BLaER1 (cell line): Measurements from ENCODE around the gene DPF3.

Source experiments
- H3K27ac ChIP-seq: shearing (Covaris generic); formaldehyde crosslinking; 2 replicates; pipeline ENCODE4 v1.8.1; 2022
- H3K27me3 ChIP-seq: shearing (Covaris generic); formaldehyde crosslinking; 2 replicates; pipeline ENCODE4 v1.8.1; 2022
- H3K36me3 ChIP-seq: shearing (Covaris generic); formaldehyde crosslinking; 2 replicates; pipeline ENCODE4 v1.8.1; 2022
- H3K4me1 ChIP-seq: shearing (Covaris generic); formaldehyde crosslinking; 2 replicates; pipeline ENCODE4 v1.8.1; 2022
- H3K4me2 ChIP-seq: shearing (Covaris generic); formaldehyde crosslinking; 2 replicates; pipeline ENCODE4 v1.8.1; 2022
- H3K4me3 ChIP-seq: shearing (Covaris generic); formaldehyde crosslinking; 2 replicates; pipeline ENCODE4 v1.8.1; 2022
- H3K9ac ChIP-seq: shearing (Covaris generic); formaldehyde crosslinking; 2 replicates; pipeline ENCODE4 v1.8.1; 2022
- H3K9me3 ChIP-seq: shearing (Covaris generic); formaldehyde crosslinking; 2 replicates; pipeline ENCODE4 v1.8.1; 2022
- H4K20me1 ChIP-seq: shearing (Covaris generic); formaldehyde crosslinking; 2 replicates; pipeline ENCODE4 v1.8.1; 2022
- Cebpa-rat ChIP-seq: shearing (Covaris generic); IDR thresholded peaks from 2 replicates; pipeline ENCODE4 v1.8.1; 2022

Gene DPF3

DNA sequence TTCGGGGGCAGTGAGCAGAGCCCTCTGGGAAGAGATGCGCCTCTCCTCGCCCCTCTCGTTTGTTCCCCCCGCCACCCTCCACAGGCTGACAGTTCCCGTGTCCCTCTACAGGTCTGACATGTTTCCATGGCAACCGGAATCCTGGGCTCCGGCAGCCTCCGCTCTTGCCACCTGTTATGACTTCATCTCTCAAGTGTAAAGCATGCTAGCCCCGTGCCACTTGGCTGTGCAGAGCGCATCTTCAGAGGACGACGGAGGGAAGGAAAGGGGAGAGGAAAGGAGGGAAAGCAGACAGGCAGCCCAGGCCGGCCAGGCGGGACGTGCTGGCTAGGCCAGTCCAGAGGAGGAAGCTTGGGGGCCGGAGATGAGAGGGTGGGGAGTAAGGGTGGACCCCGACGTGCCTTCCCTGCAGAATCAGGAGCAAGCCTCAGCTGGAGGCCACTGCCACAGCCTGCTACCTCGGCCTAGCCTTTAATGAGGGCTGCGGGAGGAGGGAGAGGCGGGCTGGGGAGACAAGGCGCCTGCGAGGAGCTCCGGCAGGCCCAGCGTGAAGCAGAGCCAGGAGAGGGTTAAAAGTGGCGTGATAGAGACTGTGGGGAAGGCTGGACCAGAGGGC is 214.3 kb downstream of the DPF3 start:
- no peak for TF ChIP-seq Cebpa-rat
- H3K9me3 ChIP-seq: peaks cover 12% of the 10 kb centered on the region; the same call in 1 of the 2 replicates
- no peak overlapping the region for H3K27ac ChIP-seq
- no peaks in the 10 kb centered on the region for H3K36me3 ChIP-seq
- H3K4me1 ChIP-seq: no peaks in the 10 kb centered on the region
- no peaks in the 10 kb centered on the region for H3K27me3 ChIP-seq
- H3K9ac ChIP-seq: no peak overlapping the region
- no peaks in the 10 kb centered on the region for H4K20me1 ChIP-seq
- H3K4me2 ChIP-seq: peak overlapping the region; percentile 30
- H3K4me3 ChIP-seq: no peak overlapping the region

- Histone ChIP-seq H3K4me2 (peak overlapping the region; percentile 30), H3K27ac (no peak overlapping the region), H3K9ac (no peak overlapping the region), H3K4me3 (no peak overlapping the region), H3K9me3 (peaks cover 12% of the 10 kb centered on the region; the same call in 1 of the 2 replicates), H3K27me3 (no peaks in the 10 kb centered on the region), H3K4me1 (no peaks in the 10 kb centered on the region), H3K36me3 (no peaks in the 10 kb centered on the region), H4K20me1 (no peaks in the 10 kb centered on the region)
- no peak for TF ChIP-seq Cebpa-rat
These were observed 214.8 kb downstream of the DPF3 start for GRCh38 chr14:72679141-72679535.

- no peaks in the 10 kb centered on the region for H3K27me3 ChIP-seq
- H3K4me2 ChIP-seq: no peak overlapping the region
- H3K27ac ChIP-seq: no peak overlapping the region
- no peaks in the 10 kb centered on the region for H3K4me1 ChIP-seq
- H3K4me3 ChIP-seq: no peak overlapping the region
- H3K36me3 ChIP-seq: no peaks in the 10 kb centered on the region
- no peaks in the 10 kb centered on the region for H4K20me1 ChIP-seq
- no peak for TF ChIP-seq Cebpa-rat
- H3K9me3 ChIP-seq: peaks cover 12% of the 10 kb centered on the region; the same call in 1 of the 2 replicates
- no peak overlapping the region for H3K9ac ChIP-seq
These were observed 215.5 kb downstream of the DPF3 start for GRCh38 chr14:72678356-72678755.

DNA sequence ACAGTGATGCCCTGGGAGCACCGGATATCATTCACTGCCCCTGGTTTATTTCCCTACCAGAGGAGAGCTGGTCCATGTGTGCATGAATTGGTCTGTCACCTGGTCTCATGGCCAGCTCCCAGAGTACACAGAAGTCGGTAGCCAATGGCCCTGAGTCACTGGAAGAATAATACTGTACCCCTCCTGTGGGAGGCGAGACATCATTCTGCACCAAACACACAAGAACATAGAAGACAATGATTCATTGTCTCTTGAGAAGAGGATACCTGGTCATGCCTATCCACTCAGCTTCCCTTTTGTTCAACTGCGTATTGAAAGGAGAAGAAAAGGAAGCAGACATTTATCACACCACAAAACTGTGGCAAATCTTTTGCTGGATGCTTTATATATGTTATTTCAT is 216.2 kb downstream of the DPF3 start:
- Histone ChIP-seq H4K20me1 (no peaks in the 10 kb centered on the region), H3K9ac (no peak overlapping the region), H3K4me1 (no peaks in the 10 kb centered on the region), H3K27me3 (no peaks in the 10 kb centered on the region), H3K4me3 (no peak overlapping the region), H3K4me2 (no peak overlapping the region), H3K36me3 (no peaks in the 10 kb centered on the region), H3K27ac (no peak overlapping the region), H3K9me3 (peaks cover 12% of the 10 kb centered on the region; the same call in 1 of the 2 replicates)
- no peak for TF ChIP-seq Cebpa-rat

DNA sequence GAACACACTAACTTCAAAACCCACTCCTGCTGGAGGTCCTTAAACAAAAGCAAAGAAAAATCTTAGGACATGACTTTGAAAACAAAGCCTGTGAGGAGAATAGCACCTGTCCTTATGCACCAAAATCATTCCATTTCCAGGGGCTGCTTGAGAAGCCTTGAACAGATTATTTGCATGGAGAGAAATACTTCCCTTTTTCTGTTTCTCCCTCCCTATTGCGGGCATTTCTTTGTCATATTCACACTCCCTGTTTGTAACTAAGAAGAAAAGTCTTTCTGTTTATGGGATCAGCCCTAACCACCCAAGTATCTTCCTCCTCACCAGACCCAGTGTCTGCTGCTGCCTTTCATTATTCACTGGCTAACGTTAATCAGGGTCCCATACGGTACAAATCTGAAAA is 218.8 kb downstream of the DPF3 start:
- H3K4me3 ChIP-seq: no peak overlapping the region
- no peaks in the 10 kb centered on the region for H4K20me1 ChIP-seq
- no peak overlapping the region for H3K9ac ChIP-seq
- TF ChIP-seq Cebpa-rat: no peak
- no peaks in the 10 kb centered on the region for H3K27me3 ChIP-seq
- no peaks in the 10 kb centered on the region for H3K36me3 ChIP-seq
- no peaks in the 10 kb centered on the region for H3K4me1 ChIP-seq
- peaks cover 12% of the 10 kb centered on the region; the same call in 1 of the 2 replicates for H3K9me3 ChIP-seq
- H3K4me2 ChIP-seq: no peak overlapping the region
- H3K27ac ChIP-seq: no peak overlapping the region

DNA sequence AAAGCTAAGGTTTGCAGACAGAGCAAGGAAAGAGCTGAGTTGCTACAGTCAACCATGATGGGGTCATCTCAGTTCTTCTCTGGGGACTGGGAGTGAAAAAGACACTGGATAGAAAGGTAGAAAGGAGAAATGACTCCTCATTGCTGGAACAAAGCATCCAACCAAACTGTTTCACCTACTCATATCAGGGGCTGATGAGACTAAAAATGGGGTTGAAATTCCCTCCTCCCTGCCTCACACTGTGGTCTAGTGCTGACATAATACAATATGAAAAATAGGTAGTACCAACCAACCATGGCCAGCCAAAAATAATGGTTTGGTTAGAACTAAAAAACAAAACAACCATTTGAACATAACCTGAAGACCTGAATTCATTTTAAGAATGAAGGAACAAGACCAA is 220.7 kb downstream of the DPF3 start:
- Histone ChIP-seq H3K36me3 (no peaks in the 10 kb centered on the region), H3K9ac (no peak overlapping the region), H4K20me1 (no peaks in the 10 kb centered on the region), H3K27me3 (no peaks in the 10 kb centered on the region), H3K27ac (no peak overlapping the region), H3K4me2 (no peak overlapping the region), H3K4me1 (no peaks in the 10 kb centered on the region), H3K9me3 (peaks cover 12% of the 10 kb centered on the region; the same call in 1 of the 2 replicates), H3K4me3 (no peak overlapping the region)
- no peak for TF ChIP-seq Cebpa-rat

DNA sequence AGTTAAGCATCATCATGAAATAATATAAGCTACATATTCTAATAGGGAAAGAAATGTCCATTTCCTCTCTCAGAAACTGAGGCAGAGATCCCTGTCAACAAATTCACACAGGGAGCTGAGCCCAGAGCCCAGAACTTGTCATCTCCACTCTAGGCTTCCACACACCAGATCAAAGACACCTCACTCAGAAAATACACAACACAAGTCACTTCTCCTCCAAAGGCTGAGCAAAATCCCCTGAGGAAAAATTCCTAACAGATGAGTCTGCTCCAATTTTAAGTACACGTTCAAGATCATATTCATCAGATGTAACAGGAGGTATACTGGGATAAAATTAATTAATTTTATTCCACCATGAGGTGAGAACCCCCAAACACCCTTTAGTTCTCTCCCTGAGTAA is 227.3 kb downstream of the DPF3 start:
- Histone ChIP-seq H3K4me2 (no peak overlapping the region), H3K4me3 (no peak overlapping the region), H3K27me3 (no peaks in the 10 kb centered on the region), H4K20me1 (no peaks in the 10 kb centered on the region), H3K9me3 (no peaks in the 10 kb centered on the region), H3K36me3 (no peaks in the 10 kb centered on the region), H3K27ac (no peak overlapping the region), H3K9ac (no peak overlapping the region), H3K4me1 (no peaks in the 10 kb centered on the region)
- TF ChIP-seq Cebpa-rat: no peak

DNA sequence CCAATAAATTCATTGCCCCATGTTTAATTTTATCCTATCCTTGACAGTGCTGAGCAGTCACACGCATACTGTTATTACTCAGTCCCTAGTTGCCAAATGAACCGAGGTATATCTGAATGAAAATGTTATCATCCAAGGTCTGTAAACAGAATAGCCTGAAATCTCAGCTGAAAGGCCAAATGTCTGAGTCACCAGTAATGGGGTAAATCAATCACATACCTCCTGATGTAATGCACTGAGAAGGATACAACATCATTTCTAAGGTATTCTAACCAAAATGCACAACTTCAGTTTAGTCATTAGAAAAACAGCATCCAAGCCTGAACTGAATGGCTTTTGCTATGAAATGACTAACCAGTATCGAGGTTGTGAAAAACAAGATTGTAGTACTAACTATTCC is 228.6 kb downstream of the DPF3 start:
- Histone ChIP-seq H4K20me1 (no peaks in the 10 kb centered on the region), H3K27ac (no peak overlapping the region), H3K4me2 (no peak overlapping the region), H3K27me3 (no peaks in the 10 kb centered on the region), H3K36me3 (no peaks in the 10 kb centered on the region), H3K9me3 (no peaks in the 10 kb centered on the region), H3K9ac (no peak overlapping the region), H3K4me1 (no peaks in the 10 kb centered on the region), H3K4me3 (no peak overlapping the region)
- no peak for TF ChIP-seq Cebpa-rat

- H3K27me3 ChIP-seq: no peaks in the 10 kb centered on the region
- TF ChIP-seq Cebpa-rat: no peak
These were observed 229.2 kb downstream of the DPF3 start for GRCh38 chr14:72664651-72665050.

DNA sequence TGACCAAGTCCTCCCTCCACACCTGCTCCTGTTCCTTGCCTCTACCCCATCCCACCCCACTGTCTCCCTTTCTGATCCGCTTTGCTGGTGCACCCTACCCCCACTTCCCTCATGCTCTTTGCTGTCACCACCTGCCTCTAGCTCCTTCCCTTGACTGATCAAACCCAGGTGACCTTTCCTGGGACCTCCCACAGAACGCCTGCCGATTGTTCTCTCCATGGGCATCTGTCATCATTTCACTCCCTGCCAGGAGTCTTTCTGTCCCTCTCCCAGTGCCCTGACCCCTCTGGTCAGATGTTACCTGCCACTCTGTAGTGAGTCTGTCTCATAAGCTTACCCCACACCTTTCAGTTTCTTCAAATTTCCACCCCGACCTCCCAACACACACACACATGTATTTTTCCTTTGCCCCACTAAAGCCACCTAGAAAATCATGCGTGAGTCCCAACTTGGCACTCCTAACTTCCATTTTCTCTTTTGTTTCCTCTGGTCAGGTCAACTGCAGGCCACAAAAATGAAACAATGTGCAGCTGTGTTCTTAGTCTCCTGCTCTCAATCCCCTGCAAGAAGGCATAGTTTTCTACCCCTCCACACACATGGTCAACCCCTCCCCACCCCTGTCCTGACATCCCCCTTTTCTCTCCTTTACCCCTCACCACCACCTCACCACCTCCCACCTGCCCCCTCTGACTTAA is 229.8 kb downstream of the DPF3 start:
- H3K4me2 ChIP-seq: no peak overlapping the region
- H3K4me1 ChIP-seq: no peaks in the 10 kb centered on the region
- no peaks in the 10 kb centered on the region for H3K9me3 ChIP-seq
- H3K4me3 ChIP-seq: no peak overlapping the region
- H3K27ac ChIP-seq: no peak overlapping the region
- no peak for TF ChIP-seq Cebpa-rat
- H3K9ac ChIP-seq: no peak overlapping the region
- H4K20me1 ChIP-seq: no peaks in the 10 kb centered on the region
- no peaks in the 10 kb centered on the region for H3K27me3 ChIP-seq
- H3K36me3 ChIP-seq: no peaks in the 10 kb centered on the region

More at GRCh38 chr14:72664651-72665050, 229.2 kb downstream of the DPF3 start:
- no peak overlapping the region for H3K27ac ChIP-seq
- no peaks in the 10 kb centered on the region for H3K4me1 ChIP-seq
- no peaks in the 10 kb centered on the region for H4K20me1 ChIP-seq
- H3K36me3 ChIP-seq: no peaks in the 10 kb centered on the region
- H3K9me3 ChIP-seq: no peaks in the 10 kb centered on the region
- H3K4me3 ChIP-seq: no peak overlapping the region
- H3K9ac ChIP-seq: no peak overlapping the region
- H3K4me2 ChIP-seq: no peak overlapping the region
